HepG2 (cell line): ENCODE measurements around the gene C1orf21. TPM values are rescaled to one million over a fixed set of nuclear protein-coding genes. Genes with fewer than 3 reads are reported as not detected.

Experiments
- ATAC-seq: fragments of 200-7000 bp; cut with Tn5 transposase; 3 replicates; pipeline ENCODE4 v1.9.1; 2020; ENCODE audit warnings: mild to moderate bottlenecking, moderate library complexity
- BruUV-seq: library from RNA; stranded (reverse); fragments of 400-500 nt; replicated peaks from 2 replicates; lab custom pipeline; 2021; lab: Mats Ljungman, UMichigan
- CTCF ChIA-PET: fragments of 300-600 bp; formaldehyde crosslinking; extraction: SDS; loops from one replicate; lab custom pipeline; 2021; ENCODE audit warnings: low total read pairs, inconsistent platforms, low intra/inter-chr PET ratio; lab: Yijun Ruan, JAX
- POLR2A ChIA-PET: fragments of 350-600 bp; sonication (Branson Sonifier 250); formaldehyde crosslinking; loops from one replicate; lab custom pipeline; 2020; ENCODE audit warnings: antibody characterized with exemption, inconsistent platforms; lab: Yijun Ruan, JAX
- DNase-seq: peaks from one replicate; pipeline ENCODE4 v3.0.0-alpha.2; 2015; ENCODE audit warnings: low spot score
- FAIRE-seq: peaks from 3 replicates; lab custom pipeline; 2011; peaks lifted over from hg19 to GRCh38; lab: Jason Lieb, UNC
- H2AFZ ChIP-seq: one replicate; pipeline ENCODE4 v1.6.1; 2011; ENCODE audit warnings: low read length, inconsistent platforms
- H3K27ac ChIP-seq: fragments of 300-600 bp; 3 replicates; pipeline ENCODE4 v1.8.0; 2011; ENCODE audit warnings: mixed run types, mild to moderate bottlenecking, mixed read lengths, low read length, inconsistent platforms; ENCODE audit not compliant: insufficient read depth; ENCODE audit errors: extremely low read length
- H3K27me3 ChIP-seq, 2 experiments: fragments of 200-600 bp in 1 of 2; 2 replicates in 1 of 2; 3 replicates in 1 of 2; pipeline versions ENCODE4 v1.6.0 to v1.8.0; 2011; ENCODE audit warnings: low read length in 2 of 2, mild to moderate bottlenecking in 2 of 2, moderate library complexity in 2 of 2, inconsistent platforms in 1 of 2; ENCODE audit not compliant: insufficient read depth in 2 of 2, control insufficient read depth in 1 of 2
- H3K36me3 ChIP-seq, 2 experiments: fragments of 200-600 bp in 1 of 2; replicated peaks in 1 of 2; 2 replicates in 1 of 2; 3 replicates in 1 of 2; pipeline versions ENCODE4 v1.5.1 to v1.8.0; 2011; ENCODE audit warnings: low read length in 2 of 2, inconsistent platforms in 1 of 2; ENCODE audit not compliant: insufficient read depth in 2 of 2, control insufficient read depth in 1 of 2
- H3K4me1 ChIP-seq: 2 replicates; pipeline ENCODE4 v1.5.1; 2012; ENCODE audit warnings: low read length, inconsistent platforms; ENCODE audit not compliant: insufficient read depth
- H3K4me2 ChIP-seq: 2 replicates; pipeline ENCODE4 v1.6.0; 2011; ENCODE audit warnings: low read depth, low read length, inconsistent platforms
- H3K4me3 ChIP-seq, 3 experiments: fragments of 200-600 bp in 1 of 3; sonication (generic), shearing (Covaris generic) in 1 of 3; replicated peaks in 1 of 3; 2 replicates each; pipeline ENCODE4 v1.5.1; 2011 to 2016; ENCODE audit warnings: low read length in 3 of 3, inconsistent platforms in 2 of 3, low read depth in 2 of 3, mild to moderate bottlenecking in 2 of 3, control low read depth in 1 of 3, mixed read lengths in 1 of 3; ENCODE audit not compliant: insufficient read depth in 1 of 3
- H3K79me2 ChIP-seq: one replicate; pipeline ENCODE4 v1.6.1; 2011; ENCODE audit warnings: low read length, inconsistent platforms; ENCODE audit not compliant: insufficient read depth
- H3K9ac ChIP-seq: 2 replicates; pipeline ENCODE4 v1.6.0; 2011; ENCODE audit warnings: mild to moderate bottlenecking, low read depth, low read length, inconsistent platforms; ENCODE audit not compliant: insufficient read depth
- H3K9me3 ChIP-seq: 2 replicates; pipeline ENCODE4 v1.5.1; 2012; ENCODE audit warnings: mild to moderate bottlenecking, low read length
- H4K20me1 ChIP-seq: 2 replicates; pipeline ENCODE4 v1.6.0; 2011; ENCODE audit warnings: inconsistent platforms, mild to moderate bottlenecking, low read length, moderate library complexity; ENCODE audit not compliant: insufficient read depth
- FIP1L1 ChIP-seq: fragments of 200-400 bp; formaldehyde crosslinking; IDR thresholded peaks from 2 replicates; pipeline ENCODE4 v1.6.1; 2018; ENCODE audit warnings: low read depth, mild to moderate bottlenecking, low read length, moderate library complexity, borderline replicate concordance; ENCODE audit not compliant: insufficient read depth
- FOXM1 ChIP-seq: sonication (generic); formaldehyde crosslinking; IDR thresholded peaks from 2 replicates; pipeline ENCODE4 v1.5.0; 2020; ENCODE audit warnings: missing genetic modification reagents
- MNT ChIP-seq: fragments of 450-650 bp; IDR thresholded peaks from 2 replicates; pipeline ENCODE4 v1.6.1; 2016
- MTF2 ChIP-seq: sonication (generic); formaldehyde crosslinking; IDR thresholded peaks from 2 replicates; pipeline ENCODE4 v1.5.0; 2020; ENCODE audit warnings: missing genetic modification reagents, borderline replicate concordance
- PITX1 ChIP-seq: sonication (generic); formaldehyde crosslinking; IDR thresholded peaks from 2 replicates; pipeline ENCODE4 v1.5.1; 2020; ENCODE audit warnings: mild to moderate bottlenecking, missing genetic modification reagents
- RARA ChIP-seq: IDR thresholded peaks from 2 replicates; pipeline ENCODE4 v1.6.1; 2016; ENCODE audit warnings: missing genetic modification reagents, missing compliant biosample characterization
- ZBTB39 ChIP-seq: sonication (generic); formaldehyde crosslinking; IDR thresholded peaks from 2 replicates; pipeline ENCODE4 v1.5.0; 2020; ENCODE audit warnings: missing genetic modification reagents
- ZXDC ChIP-seq: sonication (generic); formaldehyde crosslinking; IDR thresholded peaks from 2 replicates; pipeline ENCODE4 v1.5.0; 2020; ENCODE audit warnings: mild to moderate bottlenecking, missing genetic modification reagents
- WGBS: methylation state at CpG from one replicate; pipeline ENCODE4 v1.1.6; 2017; ENCODE audit warnings: low lambda C conversion rate; 5-methylcytosine and 5-hydroxymethylcytosine counted together
- in situ Hi-C: cut with HindIII; loops from 2 replicates; pipeline ENCODE4 v1.10.0; 2017; ENCODE audit warnings: low pct_unique_long_range_greater_than_20kb; ENCODE audit not compliant: extremely low pct_ligation_motif_present
- intact Hi-C: fragments of 100-400 bp; cut with micrococcal nuclease; formaldehyde crosslinking; loops from one replicate; pipeline ENCODE4 v1.10.0; 2022; ENCODE audit not compliant: unreplicated experiment
- polyA plus RNA-seq, 8 experiments: library from polyadenylated mRNA; depleted of rRNA in 3 of 8; stranded (reverse) in 7 of 8; unstranded in 1 of 8; fragments of >200 nt; fragmentation: Illumina TruSeq in 4 of 8; extraction: Trizol in 4 of 8; gene quantifications; 2 replicates each; pipeline versions ENCODE4 v1.2.1 to v1.2.3, GENCODE V29; 2011 to 2016; ENCODE audit warnings: low read depth in 4 of 8, missing spikeins in 1 of 8, mixed read lengths in 1 of 8; ENCODE audit not compliant: insufficient read depth in 1 of 8
- total RNA-seq, 5 experiments: library from RNA; depleted of rRNA; stranded (reverse); fragments of >200 nt; fragmentation: Illumina TruSeq; extraction: Trizol; gene quantifications; 2 replicates each; pipeline ENCODE4 v1.2.3, GENCODE V29; 2016; ENCODE audit warnings: low read depth in 1 of 5

Gene C1orf21
- total and polyA plus RNA-seq, 2 of the 13 experiments (the other 11 are each of a cell fraction or from before 2014, with no cell fraction given), result not detected

GRCh38 chr1:184558691-184559090 lies 171.9 kb downstream of the C1orf21 start (continued):
- TF ChIP-seq ZBTB39 (CRISPR knock-in tag) (no peak), PITX1 (CRISPR knock-in tag) (no peak), FIP1L1 (no peak)

- in situ Hi-C loops (no loop called here), intact Hi-C loops (no loop called here)
- WGBS, result 0% methylated on average over 1 of the region's 1 CpG
- H3K4me1 ChIP-seq, result no peaks in the 10 kb centered on the region
- ChIA-PET POLR2A (no interaction called here), CTCF (no interaction called here)
- no peak for FAIRE-seq
- no peak overlapping the region for H3K4me3 ChIP-seq
- no peak overlapping the region for H3K9ac ChIP-seq
- no peak overlapping the region for H2AFZ ChIP-seq
- H3K9me3 ChIP-seq, result no peaks in the 10 kb centered on the region
- no peaks in the 10 kb centered on the region for H3K36me3 ChIP-seq
- BruUV-seq, result no TSS peak
- ATAC-seq, result no peak
- no peaks in the 10 kb centered on the region for H3K79me2 ChIP-seq
- H3K4me2 ChIP-seq, result no peak overlapping the region
- TF ChIP-seq MTF2 (CRISPR knock-in tag), result no peak
- TF ChIP-seq MNT, result no peak
- TF ChIP-seq RARA, result no peak
- no peak for TF ChIP-seq FOXM1 (CRISPR knock-in tag)
- no peak for TF ChIP-seq ZXDC
- no peaks in the 10 kb centered on the region for H4K20me1 ChIP-seq
- DNase-seq, result no peak
- no peak overlapping the region for H3K27ac ChIP-seq
- no peaks in the 10 kb centered on the region for H3K27me3 ChIP-seq
These were observed 172.4 kb downstream of the C1orf21 start for GRCh38 chr1:184559117-184559713.
